GM13977 (cell line): ENCODE results near the gene HHAT.

Source experiments
- DNase-seq: peaks from one replicate; pipeline ENCODE4 v3.0.0; 2012; ENCODE audit warnings: low spot score
- in situ Hi-C: fragments of 300-500 bp; cut with MboI; formaldehyde crosslinking; loops from one replicate; pipeline ENCODE4 v1.12.0; 2022; ENCODE audit warnings: low sequenced_read_pairs, low pct_unique_long_range_greater_than_20kb, mixed read lengths, inconsistent platforms; ENCODE audit not compliant: unreplicated experiment
- TF ChIP-seq, protein P1 (sequence below): IDR thresholded peaks from 2 replicates; pipeline ENCODE4 v1.5.1; 2012; ENCODE audit warnings: mild to moderate bottlenecking, control low read depth; ENCODE audit not compliant: insufficient read depth; ENCODE audit errors: extremely low read depth, missing control alignments

The HHAT gene

DNA sequence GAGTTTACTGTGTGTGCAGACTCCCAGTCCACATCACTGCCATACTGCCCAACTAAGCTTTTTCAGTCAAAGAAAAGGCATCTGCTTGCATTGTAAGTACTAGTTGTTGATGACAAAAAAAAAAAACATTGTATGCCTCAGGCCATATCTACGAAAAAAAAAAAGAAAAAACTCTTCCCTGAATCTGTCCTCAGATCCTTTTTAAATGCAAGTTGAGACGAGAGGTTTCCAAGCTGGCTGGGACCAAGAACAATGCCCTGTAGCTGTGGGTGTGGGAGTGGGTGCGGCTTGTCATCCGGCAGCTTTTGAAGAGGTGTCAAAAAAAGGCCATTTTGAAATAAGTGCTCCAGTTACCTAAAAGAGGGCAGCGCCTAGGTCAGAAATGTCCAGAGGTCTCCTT lies 29.2 kb upstream of the HHAT start:
- TF ChIP-seq, protein P1, sequence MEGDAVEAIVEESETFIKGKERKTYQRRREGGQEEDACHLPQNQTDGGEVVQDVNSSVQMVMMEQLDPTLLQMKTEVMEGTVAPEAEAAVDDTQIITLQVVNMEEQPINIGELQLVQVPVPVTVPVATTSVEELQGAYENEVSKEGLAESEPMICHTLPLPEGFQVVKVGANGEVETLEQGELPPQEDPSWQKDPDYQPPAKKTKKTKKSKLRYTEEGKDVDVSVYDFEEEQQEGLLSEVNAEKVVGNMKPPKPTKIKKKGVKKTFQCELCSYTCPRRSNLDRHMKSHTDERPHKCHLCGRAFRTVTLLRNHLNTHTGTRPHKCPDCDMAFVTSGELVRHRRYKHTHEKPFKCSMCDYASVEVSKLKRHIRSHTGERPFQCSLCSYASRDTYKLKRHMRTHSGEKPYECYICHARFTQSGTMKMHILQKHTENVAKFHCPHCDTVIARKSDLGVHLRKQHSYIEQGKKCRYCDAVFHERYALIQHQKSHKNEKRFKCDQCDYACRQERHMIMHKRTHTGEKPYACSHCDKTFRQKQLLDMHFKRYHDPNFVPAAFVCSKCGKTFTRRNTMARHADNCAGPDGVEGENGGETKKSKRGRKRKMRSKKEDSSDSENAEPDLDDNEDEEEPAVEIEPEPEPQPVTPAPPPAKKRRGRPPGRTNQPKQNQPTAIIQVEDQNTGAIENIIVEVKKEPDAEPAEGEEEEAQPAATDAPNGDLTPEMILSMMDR = no peak
- no peak for DNase-seq
- in situ Hi-C loops = no loop called here

DNA sequence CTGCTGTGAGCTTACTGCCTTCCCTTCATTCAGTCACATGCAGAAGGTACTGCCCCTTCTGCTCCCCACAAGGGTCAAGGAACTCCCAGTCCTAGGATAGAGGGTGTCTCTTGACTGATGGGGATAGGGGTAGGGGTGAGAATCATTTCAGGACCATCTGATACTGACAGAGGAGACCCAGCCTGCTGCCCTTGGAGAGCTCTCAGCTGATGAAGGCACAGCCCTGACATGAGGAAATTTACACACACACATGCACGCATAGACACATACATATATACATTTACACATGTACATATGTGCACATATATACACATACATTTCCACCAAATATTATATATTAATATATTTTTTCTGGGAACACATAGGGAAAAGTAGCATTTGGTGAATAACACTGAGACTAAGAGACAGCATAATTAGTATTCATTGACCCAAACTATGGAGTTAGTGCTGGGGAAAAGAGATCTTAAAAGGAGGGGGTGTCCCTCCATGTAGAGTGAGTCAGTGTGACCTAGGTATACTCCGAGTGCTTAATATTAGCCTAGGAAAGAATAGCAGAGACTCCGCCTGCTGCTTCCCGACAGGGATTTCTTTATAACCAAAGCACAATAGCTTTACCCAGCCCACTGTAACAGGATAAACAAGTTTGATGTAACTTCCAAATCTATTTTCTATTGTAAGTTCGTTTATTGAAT lies 27.6 kb upstream of the HHAT start:
- in situ Hi-C loops = loop anchor here (25.0 kb wide), 1 partner anchor 439 kb away; no protein-coding TSS in a partner anchor
- TF ChIP-seq, protein P1 = no peak

DNA sequence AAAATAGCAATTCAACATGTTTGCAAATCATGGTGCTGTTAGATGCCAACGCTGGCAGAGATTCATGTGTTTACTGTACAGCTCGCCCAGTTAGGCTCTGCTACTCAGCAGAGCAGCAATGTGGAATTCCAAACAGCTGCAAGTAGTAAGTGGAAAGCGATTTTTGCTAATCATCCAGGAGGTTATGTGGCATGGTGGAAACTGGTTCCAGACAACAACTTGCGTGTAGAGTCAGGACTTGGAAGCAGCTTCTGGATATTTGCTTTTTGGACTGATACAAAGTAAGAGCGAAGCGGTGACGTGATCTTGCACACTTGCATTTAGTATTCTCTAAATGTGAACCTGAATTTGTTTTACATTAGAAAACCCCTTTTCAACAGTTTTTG lies 27.1 kb upstream of the HHAT start:
- no peak for DNase-seq
- TF ChIP-seq, protein P1 = no peak

More for the DNA sequence above, 27.6 kb upstream of the HHAT start:
- DNase-seq = no peak

DNA sequence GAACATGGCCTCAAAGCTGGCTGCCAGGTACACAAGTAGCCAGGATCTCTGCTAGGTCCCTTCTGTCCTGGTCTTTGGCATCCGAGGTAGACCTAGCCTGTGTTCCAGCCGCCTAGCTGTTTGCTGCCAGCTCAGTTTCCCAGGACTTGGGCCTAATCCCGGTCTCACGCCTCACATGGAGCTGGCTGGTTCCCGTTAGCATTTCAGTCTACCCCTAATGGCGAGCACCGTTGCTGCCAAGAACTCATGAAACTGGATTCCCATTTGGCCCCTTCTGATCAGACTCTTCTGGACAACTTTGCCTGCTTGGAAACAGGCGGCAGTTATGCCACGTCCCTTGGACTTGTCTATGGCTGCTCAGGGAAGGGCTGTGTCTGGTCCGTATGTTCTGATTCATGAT lies 26.2 kb upstream of the HHAT start:
- no peak for DNase-seq
- TF ChIP-seq, protein P1 = no peak
- in situ Hi-C loops = loop anchor here (25.0 kb wide), 1 partner anchor 440 kb away; no protein-coding TSS in a partner anchor

More for the DNA sequence above, 27.1 kb upstream of the HHAT start:
- in situ Hi-C loops = loop anchor here (25.0 kb wide), 1 partner anchor 439 kb away; no protein-coding TSS in a partner anchor

DNA sequence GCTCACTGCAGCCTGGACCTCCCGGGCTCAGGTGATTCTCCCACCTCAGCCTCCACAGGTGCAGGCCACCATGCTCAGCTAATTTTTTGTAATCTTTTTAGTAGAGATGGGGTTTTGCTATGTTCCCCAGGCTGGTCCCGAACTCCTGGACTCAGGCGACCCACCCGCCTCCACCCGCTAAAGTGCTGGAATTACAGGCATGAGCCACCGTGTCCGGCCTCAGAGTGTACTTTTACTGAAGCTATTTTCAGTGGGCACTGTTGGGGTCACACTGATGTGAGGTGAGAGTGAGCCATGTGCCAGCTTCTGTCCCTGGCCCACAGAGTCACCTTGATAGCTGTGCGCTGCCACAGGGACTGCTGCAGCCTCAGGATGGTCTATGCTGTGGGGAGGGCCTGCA lies 25.3 kb upstream of the HHAT start:
- TF ChIP-seq, protein P1 = no peak
- in situ Hi-C loops = loop anchor here (25.0 kb wide), 1 partner anchor 441 kb away; no protein-coding TSS in a partner anchor
- DNase-seq = no peak

DNA sequence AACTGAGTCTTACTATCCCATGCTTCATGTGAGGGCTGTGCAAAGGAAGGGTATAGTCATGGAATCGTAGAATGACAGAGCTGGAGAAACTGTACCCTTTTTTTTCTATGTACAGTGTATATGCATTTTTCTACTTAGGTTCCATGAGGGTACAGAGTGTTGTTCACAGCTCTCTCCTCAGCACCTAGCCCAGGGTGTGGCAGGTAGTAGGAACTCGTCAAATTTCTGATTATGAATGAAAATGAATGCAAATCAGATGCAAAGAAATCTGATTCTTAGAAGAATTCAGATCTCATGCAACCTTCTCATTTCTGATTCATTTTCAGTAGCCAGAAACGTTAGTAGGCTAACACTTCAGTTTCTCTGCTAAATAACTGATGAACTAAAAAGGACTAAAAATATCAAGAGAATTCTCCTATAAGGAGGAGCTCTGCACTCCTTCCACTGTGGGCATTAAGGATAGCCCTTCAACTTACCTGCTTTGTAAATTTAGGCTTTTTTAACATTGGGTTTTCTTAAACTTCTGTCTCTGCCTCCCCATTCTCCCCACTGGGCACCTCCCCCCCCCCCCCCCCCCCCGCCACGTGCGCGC lies 18.0 kb upstream of the HHAT start:
- DNase-seq = no peak
- in situ Hi-C loops = loop anchor here (25.0 kb wide), 1 partner anchor 448 kb away; no protein-coding TSS in a partner anchor
- TF ChIP-seq, protein P1 = no peak
